GM08714 (cell line): Measurements from ENCODE around the gene GAS7.

ENCODE experiments used
- H3K4me3 ChIP-seq: fragments of 200-500 bp; sonication (Bioruptor generic); 2 replicates; pipeline ENCODE4 v1.5.1; 2014; ENCODE audit warnings: mild to moderate bottlenecking, low read length, inconsistent platforms
- ZNF274 ChIP-seq: IDR thresholded peaks from 2 replicates; pipeline ENCODE4 v1.6.1; 2012; ENCODE audit warnings: mild to moderate bottlenecking, low read depth, low read length

The GAS7 gene

GRCh38 chr17:9976283-9977179, 221.9 kb downstream of the GAS7 start:
- H3K4me3 ChIP-seq, result no peak overlapping the region
- no peak for TF ChIP-seq ZNF274

DNA sequence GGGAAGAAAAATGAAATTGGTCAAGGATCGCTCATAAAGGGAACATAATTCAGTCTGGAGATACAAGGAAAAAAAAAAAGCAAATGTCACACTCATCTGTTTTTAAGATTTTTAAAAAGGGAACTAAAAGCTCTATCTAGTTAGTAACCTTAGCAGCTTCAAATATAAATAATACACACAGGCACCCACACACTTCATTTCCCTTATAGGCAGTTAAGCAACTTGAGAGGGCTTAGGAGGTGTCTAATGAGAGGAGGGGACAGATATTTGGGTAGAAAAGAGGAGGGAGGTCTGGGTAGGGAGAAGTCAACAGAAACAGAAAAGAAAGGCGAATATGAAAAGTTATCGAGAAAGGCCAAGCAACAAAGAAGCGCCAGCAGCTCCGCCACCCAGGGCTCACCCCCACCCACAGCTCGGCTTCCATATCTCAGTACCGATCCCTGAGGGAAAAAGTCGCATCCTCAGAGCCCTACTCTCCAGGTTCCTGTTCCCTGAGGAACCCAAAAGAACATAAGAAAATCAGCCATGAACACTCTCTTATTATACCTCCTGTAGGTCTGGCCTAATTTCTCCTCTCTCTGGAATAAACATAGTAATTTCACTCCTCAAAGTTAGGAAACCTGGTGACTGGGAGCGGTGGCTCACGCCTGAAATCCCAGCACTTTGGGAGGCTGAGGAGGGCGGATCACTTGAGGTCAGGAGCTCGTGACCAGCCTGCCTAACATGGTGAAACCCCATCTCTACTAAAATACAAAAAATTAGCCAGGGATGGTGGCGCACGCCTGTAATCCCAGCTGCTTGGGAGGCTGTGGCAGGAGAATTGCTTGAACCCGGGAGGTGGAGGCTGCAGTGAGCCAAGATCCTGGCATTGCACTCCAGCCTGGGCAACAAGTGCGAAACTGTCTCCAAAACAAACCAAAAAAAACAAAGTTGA, 223.7 kb downstream of the GAS7 start:
- no peak for TF ChIP-seq ZNF274
- H3K4me3 ChIP-seq, result no peak overlapping the region

GRCh38 chr17:9973669-9974447, 224.5 kb downstream of the GAS7 start:
- H3K4me3 ChIP-seq, result no peak overlapping the region
- TF ChIP-seq ZNF274, result no peak

- no peak overlapping the region for H3K4me3 ChIP-seq
- no peak for TF ChIP-seq ZNF274
Measured at GRCh38 chr17:9971991-9972390, 226.4 kb downstream of the GAS7 start.

- TF ChIP-seq ZNF274, result no peak
Measured at GRCh38 chr17:9969301-9969935, 229.0 kb downstream of the GAS7 start.

GRCh38 chr17:9968881-9969280, 229.5 kb downstream of the GAS7 start:
- H3K4me3 ChIP-seq, result no peak overlapping the region
- no peak for TF ChIP-seq ZNF274

More at GRCh38 chr17:9969301-9969935, 229.0 kb downstream of the GAS7 start:
- no peak overlapping the region for H3K4me3 ChIP-seq

- TF ChIP-seq ZNF274, result no peak
- no peak overlapping the region for H3K4me3 ChIP-seq
Measured at GRCh38 chr17:9968008-9968407, 230.4 kb downstream of the GAS7 start.

DNA sequence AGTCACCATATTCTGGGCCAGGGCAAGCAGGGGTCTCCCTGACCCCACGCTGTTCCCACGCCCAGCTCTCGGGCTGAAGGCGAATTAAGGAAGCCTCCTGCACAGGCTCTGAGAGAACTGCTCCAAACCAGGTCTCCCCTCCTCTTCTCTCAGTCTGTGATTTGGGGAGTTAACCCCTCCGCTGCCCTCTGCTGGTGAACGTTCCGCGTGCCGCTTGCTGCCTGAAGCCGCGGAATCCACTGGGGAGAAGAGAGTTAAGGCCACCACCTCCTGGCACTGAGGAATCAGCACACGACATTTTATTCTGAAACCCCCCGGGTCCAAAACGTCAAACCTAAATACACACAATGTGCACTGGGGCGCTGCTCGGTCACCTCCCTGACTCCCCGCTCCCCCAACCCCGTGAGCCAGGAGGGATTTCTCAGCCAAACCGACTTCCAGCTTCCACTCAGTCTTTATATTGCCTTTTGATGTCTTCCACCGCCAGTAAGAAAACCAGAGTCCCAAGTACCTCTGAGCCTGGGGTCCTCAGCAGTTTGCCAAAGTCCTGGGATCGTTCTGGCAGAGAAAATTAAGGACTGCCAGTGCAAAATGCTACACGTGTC, 238.9 kb downstream of the GAS7 start:
- H3K4me3 ChIP-seq, result no peak overlapping the region

GRCh38 chr17:9958586-9959281, 239.7 kb downstream of the GAS7 start:
- no peak for TF ChIP-seq ZNF274
- H3K4me3 ChIP-seq, result no peak overlapping the region

More for the DNA sequence above, 238.9 kb downstream of the GAS7 start:
- no peak for TF ChIP-seq ZNF274

- no peak overlapping the region for H3K4me3 ChIP-seq
- TF ChIP-seq ZNF274, result no peak
Measured at GRCh38 chr17:9957244-9957643, 241.2 kb downstream of the GAS7 start.

- TF ChIP-seq ZNF274, result no peak
- no peak overlapping the region for H3K4me3 ChIP-seq
Measured at GRCh38 chr17:9956474-9957131, 241.8 kb downstream of the GAS7 start.

GRCh38 chr17:9953492-9953891, 244.9 kb downstream of the GAS7 start:
- TF ChIP-seq ZNF274, result no peak
- H3K4me3 ChIP-seq, result no peak overlapping the region
